ENCODE measurements around the gene EPHB2.
"Not testable (repeated sequence)": the region's sequence is repeated elsewhere in the genome, so short reads cannot be mapped to it uniquely, and the experiment has no call there.

The EPHB2 gene

DNA sequence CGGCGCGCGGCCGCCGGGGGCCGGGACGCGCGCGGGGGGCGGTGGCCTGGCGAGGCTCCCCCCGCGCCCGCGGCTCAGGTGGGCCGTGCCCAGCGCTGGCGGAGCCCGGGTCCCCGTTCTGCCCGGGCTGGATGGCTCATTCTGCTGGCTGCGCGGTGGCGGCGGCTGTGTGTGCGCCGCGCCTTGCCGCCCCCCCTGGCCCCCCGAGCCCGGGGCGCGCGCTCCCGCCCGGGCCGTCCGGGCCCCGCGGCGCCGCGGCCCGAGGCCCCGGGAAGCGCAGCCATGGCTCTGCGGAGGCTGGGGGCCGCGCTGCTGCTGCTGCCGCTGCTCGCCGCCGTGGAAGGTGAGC is at the start of gene EPHB2:
EPHB2 (plus strand) TSS at position 139 of the 349 bp plus-strand sequence; CDS start at position 283, 144 bp downstream.
- peak; percentile 89 for DNase-seq

GRCh38 chr1:22661880-22662279 is 48.8 kb upstream of the EPHB2 start:
- no peak for DNase-seq

DNA sequence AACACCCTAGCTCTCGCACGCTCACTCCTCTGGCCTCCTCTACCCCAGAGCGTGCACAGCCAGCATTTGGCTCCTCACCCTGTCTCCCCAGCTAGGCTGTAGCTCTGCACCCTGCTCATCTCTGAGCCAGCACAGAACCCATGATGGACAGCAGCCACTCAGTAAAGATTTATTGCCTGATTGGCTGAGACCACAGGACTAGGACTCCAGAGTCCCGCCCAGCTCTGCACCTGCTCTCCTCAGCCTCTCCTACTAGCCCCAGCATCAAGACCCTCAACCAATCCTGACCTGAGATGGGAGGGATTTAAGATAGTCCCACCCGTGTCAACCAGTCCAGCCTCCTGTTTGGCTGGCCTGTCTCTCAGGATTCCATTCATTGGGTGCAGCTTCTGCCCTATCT is 48.3 kb upstream of the EPHB2 start:
- DNase-seq = no peak

DNA sequence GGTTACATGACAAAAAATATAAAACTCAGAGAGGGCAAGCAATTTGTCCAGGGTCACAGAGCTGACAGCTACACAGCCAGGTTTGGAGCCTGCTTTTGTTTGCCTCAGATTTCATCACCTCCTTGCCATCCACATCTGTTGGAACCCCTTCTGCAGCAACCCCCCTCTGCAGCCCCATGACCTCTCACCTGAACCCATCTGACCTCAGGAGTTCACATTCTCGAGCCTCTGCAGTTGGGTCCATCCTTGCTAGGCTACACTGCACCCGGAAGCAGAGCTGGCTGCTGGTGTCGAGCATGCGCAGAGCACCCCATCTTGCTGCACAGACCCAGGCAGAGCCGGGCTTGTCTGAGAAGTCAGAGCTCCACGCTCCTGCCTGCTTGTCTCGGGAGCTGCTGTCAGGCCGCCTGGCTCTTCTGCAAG is 47.6 kb upstream of the EPHB2 start:
- DNase-seq = no peak

DNA sequence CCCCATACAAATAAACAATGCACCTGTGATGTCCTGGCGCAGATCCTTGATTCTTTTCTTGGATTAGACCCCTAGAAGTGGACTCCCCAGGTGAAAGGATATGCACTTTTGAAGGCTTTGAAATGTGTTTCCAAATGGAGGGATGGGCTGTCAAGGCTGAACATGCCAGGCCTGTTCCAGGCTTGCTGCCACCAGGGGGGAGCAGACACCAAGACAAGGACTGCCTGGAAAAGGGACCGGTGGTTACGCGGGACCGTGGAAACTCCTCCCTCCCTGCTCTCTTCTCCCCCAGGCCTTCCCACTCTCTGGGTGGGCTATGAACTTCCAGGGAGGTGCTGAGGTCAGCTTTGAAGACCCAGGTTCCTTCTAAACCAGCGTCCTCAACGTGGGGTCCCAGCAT is 44.9 kb upstream of the EPHB2 start:
- peak; percentile 57 for DNase-seq

DNA sequence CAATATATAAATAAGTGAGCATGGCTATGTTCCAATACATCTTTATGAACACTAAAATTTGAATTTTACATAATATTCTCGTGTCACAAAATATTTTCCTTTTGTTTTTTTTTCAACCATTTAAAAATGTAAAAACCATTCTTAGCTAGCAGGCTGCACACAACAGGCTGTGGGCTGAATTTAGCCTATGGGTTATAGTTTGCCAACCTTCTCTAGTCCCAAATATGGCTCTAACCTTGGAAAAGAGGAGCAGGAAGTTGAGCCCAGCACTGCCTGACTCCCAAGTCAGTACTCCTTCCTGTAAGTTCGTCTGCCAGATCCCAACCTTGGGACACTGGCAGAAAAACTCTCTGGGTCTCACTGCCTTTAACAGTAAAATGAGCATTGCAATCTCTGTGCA is 44.2 kb upstream of the EPHB2 start:
- no peak for DNase-seq

- not testable (repeated sequence) for DNase-seq
These were observed 41.8 kb upstream of the EPHB2 start for GRCh38 chr1:22668840-22669239.

- no peak for DNase-seq
These were observed 40.2 kb upstream of the EPHB2 start for GRCh38 chr1:22670352-22670975.

GRCh38 chr1:22671999-22672398 is 38.6 kb upstream of the EPHB2 start:
- DNase-seq = no peak

- no peak for DNase-seq
These were observed 36.9 kb upstream of the EPHB2 start for GRCh38 chr1:22673486-22674409.

DNA sequence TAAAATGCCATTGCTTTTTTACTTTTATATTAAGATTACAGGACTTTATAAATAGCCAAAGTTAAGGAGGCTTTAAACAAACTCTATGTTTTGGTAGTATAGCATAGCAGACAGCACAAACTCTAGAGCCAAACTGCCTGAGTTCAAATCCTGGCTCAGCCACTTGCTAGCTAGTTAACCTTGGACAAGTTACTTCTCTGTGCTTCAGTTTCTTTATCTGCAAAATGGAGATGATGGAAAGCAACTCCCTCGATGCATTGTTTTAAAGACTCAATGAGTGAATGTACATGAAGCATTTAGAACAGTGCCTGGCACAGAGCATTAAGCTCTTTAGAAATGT is 36.3 kb upstream of the EPHB2 start:
- DNase-seq = no peak

GRCh38 chr1:22676151-22676550 is 34.5 kb upstream of the EPHB2 start:
- DNase-seq = not testable (repeated sequence)

GRCh38 chr1:22676916-22677583 is 33.6 kb upstream of the EPHB2 start:
- no peak for DNase-seq

DNA sequence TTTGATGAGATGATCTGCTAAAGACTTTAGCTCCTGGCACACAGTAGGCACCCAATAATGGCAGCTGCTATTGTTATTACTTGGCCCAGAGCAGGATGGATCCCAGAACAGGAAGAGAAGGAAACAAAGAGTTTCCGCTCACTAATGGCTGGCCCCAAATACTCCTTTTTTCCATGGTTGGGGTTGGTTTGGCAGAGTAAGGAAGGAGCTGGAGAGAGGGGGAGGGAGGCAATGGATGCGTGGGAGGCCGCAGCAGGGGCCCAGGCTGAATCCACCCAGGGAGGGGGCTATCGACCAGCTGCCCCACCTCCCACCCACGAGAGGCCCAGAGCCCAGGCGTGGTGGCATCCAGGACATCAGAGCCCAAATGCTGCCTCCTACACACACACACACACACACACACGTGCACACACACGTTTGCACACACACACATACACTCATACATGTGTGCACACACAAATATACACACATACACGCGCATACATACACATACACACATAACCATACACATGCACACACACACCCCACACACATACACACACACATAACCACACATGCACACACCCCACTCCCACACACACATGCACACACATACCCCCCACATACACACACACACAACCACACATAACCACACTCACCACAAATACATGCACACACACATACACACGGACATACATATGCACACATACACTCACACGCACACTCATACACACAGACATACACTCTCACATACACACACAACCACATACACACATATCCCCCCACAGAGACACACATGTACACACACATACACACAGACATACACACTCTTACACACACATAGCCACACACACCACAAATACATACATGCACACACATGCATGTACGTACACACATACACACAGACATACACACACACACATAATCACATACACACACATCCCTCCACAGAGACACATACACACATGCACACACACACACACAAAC is 32.4 kb upstream of the EPHB2 start:
- no peak for DNase-seq

GRCh38 chr1:22680726-22681125 is 29.9 kb upstream of the EPHB2 start:
- no peak for DNase-seq

DNA sequence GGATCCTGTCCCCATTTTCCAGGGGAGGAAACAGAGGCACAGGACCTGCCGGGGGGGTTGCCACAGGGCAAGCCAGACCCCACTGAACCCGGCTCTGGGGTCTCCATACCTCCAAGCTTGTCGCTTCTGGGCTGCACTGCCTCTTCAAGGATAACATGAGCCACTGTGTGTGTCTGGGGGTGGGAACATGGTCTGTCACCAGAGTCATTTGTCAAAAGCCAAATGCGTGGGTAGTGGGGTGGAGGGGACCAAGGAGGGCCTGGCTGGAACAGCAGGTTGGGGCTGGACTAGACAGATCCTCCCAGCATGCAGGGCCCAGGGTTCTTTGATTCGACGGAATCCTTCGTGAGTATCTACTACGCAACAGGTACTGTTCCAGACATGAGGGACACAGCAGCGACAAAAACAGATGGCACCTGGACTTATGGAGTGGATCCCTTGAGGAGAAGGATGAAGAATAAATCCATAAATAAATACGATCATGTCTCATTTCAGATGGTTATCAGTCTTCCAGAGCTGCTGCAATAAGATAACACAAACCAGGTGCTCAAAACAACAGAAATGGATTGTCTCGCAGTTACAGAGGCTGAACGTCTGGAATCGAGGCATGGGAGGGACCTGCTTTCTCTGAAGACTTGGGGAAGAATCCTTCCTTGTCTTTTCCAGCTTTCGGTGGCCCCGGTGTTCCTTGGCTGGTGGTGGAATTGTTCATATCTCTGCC is 28.9 kb upstream of the EPHB2 start:
- DNase-seq = no peak

GRCh38 chr1:22683547-22683946 is 27.1 kb upstream of the EPHB2 start:
- DNase-seq = no peak

- no peak for DNase-seq
These were observed 25.0 kb upstream of the EPHB2 start for GRCh38 chr1:22685591-22686059.

DNA sequence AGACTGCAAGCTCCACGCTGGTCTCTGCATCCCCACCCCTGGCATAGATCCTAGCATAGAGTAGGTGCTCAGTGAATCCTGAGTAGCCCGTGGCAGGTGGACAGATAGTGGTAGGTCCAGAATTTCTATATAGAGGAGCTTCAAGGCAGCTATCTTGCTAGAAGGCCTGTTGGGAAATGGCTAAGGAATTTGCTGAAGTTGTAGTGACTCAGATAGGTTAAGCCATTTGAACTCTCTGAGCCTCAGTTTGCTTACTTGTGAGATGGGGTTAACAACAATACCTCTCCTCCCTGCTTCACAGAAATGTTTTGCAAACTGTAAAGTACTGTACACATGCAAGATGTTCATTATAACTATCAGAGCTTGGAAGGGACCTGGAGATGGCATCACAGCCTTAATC is 23.4 kb upstream of the EPHB2 start:
- DNase-seq = no peak

DNA sequence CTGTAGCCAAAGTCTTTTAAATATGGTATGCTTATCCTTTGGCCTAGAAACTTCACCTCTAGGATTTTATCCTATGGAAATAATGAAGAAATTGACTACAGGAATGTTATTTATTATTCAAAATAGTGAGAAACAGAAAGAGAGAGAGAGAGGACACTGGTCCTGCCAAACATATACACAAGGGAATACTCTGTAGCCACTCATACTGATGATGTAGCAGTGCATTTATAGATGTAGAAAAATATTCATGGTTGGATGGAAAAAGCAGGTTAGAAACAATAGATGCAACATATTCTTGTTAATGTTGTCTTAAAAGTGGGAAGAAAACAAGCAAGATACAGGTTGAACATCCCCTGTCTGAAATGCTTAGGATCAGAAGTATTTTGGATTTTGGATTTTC is 22.2 kb upstream of the EPHB2 start:
- no peak for DNase-seq

DNA sequence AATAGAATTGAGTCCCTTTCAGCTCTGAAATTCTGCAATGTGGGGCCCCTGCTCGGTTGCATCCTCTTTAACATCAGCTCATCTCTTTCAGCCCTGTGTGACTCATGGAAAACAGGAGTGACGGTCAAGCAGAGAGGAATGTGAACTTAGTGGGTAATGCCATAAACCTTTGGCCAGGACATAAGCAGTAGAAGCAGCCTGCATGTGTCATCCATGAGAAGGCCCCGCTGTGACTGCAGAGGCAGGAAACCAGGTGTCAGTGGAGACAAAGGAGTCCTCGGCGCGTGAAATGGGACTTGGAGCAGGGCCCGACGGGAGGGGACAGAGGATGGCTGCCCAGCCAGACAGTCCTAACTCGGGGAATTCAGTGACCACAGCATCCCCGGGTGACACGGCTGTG is 21.1 kb upstream of the EPHB2 start:
- DNase-seq = peak; percentile 76
